H1 (cell line): Measurements from ENCODE around the gene SLC38A10. TPM values are rescaled to one million over a fixed set of nuclear protein-coding genes. Genes with fewer than 3 reads are reported as not detected.

Experiments used
- BRCA1 ChIP-seq: IDR thresholded peaks from 2 replicates; pipeline ENCODE4 v1.6.1; 2012; ENCODE audit warnings: low read depth, low read length, improper control_type of control experiment
- CEBPB ChIP-seq: IDR thresholded peaks from 2 replicates; pipeline ENCODE4 v1.6.1; 2012; ENCODE audit warnings: low read depth, low read length
- CHD2 ChIP-seq: IDR thresholded peaks from 2 replicates; pipeline ENCODE4 v1.6.1; 2012; ENCODE audit warnings: low read length, improper control_type of control experiment
- RBBP5 ChIP-seq: IDR thresholded peaks from 2 replicates; pipeline ENCODE4 v1.7.1; 2012; ENCODE audit warnings: low read depth, mild to moderate bottlenecking, inconsistent platforms, low read length, moderate library complexity, borderline replicate concordance
- RXRA ChIP-seq: IDR thresholded peaks from 2 replicates; pipeline ENCODE4 v1.6.1; 2011; ENCODE audit warnings: low read depth, mild to moderate bottlenecking, low read length, moderate library complexity; ENCODE audit not compliant: insufficient read depth
- SIX5 ChIP-seq: IDR thresholded peaks from 2 replicates; pipeline ENCODE4 v1.6.1; 2011; ENCODE audit warnings: mild to moderate bottlenecking, low read depth, low read length
- TAF1 ChIP-seq: IDR thresholded peaks from 2 replicates; pipeline ENCODE4 v1.6.1; 2011; ENCODE audit warnings: mild to moderate bottlenecking, low read depth, low read length
- TCF12 ChIP-seq: IDR thresholded peaks from 2 replicates; pipeline ENCODE4 v1.6.1; 2011; ENCODE audit warnings: low read depth, mild to moderate bottlenecking, low read length
- YY1 ChIP-seq: IDR thresholded peaks from 2 replicates; pipeline ENCODE4 v1.6.1; 2011; ENCODE audit warnings: low read depth, mild to moderate bottlenecking, low read length
- polyA plus RNA-seq, 7 experiments: library from polyadenylated mRNA; depleted of rRNA in 3 of 7; stranded (reverse) in 5 of 7; unstranded in 2 of 7; fragments of >200 nt in 5 of 7; fragments of 200-250 nt in 2 of 7; gene quantifications; 1 replicate in 5 of 7; 2 replicates in 1 of 7; 4 replicates in 1 of 7; pipeline versions ENCODE4 v1.2.1 to v1.2.3, GENCODE V29; 2011 to 2013; ENCODE audit warnings: missing spikeins in 2 of 7, mixed read lengths in 2 of 7
- total RNA-seq: library from RNA; stranded (reverse); fragmentation: NEBNext Ultra II Directional; extraction: Animal tissue kit (Norgen Biotek cat#: 25700); gene quantifications from 2 replicates; pipeline ENCODE4 v1.2.1, GENCODE V29; 2021
- TF ChIP-seq, protein P1 (sequence below): IDR thresholded peaks from 2 replicates; pipeline ENCODE4 v1.6.1; 2012; ENCODE audit warnings: inconsistent platforms

The SLC38A10 gene
- total and polyA plus RNA-seq, 2 of the 8 experiments (the other 6 are each of a cell fraction or from before 2014, with no cell fraction given): 26.4 to 41.0 TPM

DNA sequence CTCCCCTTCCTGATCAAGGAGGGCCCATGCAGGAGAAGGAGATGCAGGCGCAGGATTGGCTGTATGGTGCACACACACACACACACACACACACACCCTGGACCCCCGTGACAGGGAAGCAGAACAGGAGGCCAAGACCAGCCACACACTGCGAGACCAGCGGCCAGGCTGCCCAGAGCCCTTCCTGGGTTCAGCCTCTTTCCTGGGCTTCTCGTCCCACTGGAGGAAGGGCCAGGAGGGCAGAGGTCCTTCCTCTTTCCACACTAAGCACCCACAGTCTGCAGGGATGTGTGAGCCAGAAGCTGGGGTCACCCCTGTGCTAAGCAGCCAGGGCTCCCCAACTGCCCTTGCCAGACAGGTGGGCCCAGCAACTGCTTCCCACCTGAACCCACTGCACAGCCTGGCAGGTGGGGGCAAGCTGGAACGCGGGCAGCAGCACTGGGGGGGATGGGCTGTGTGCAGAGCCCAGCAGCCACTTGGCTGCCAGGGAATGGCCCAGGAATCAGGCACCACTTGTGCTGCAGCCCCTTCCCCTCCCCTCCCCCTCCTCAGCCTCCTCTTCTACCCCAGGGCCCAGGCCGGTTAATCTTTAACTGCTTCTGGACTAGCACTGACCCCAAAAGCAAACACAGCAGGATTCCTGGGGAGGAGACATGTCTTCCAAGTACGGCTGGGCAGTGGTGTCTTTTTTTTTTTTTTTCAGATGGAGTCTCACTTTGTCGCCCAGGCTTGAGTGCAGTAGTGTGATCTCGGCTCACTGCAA is 44.6 kb upstream of the SLC38A10 start (continued):
- TF ChIP-seq RXRA (no peak), TAF1 (no peak), TCF12 (no peak), SIX5 (no peak), RBBP5 (no peak), BRCA1 (no peak), CHD2 (no peak), YY1 (no peak), CEBPB (no peak)
- TF ChIP-seq, protein P1, sequence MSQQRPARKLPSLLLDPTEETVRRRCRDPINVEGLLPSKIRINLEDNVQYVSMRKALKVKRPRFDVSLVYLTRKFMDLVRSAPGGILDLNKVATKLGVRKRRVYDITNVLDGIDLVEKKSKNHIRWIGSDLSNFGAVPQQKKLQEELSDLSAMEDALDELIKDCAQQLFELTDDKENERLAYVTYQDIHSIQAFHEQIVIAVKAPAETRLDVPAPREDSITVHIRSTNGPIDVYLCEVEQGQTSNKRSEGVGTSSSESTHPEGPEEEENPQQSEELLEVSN: no peak
